H4 (cell line): ENCODE data around the gene NAALADL2. TPM values are rescaled to one million over a fixed set of nuclear protein-coding genes. Genes with fewer than 3 reads are reported as not detected.

Experiments
- DNase-seq: peaks from one replicate; pipeline ENCODE4 v3.0.0-alpha.2; 2015; ENCODE audit warnings: low spot score
- total RNA-seq: library from RNA; depleted of rRNA; stranded (reverse); fragments of >200 nt; shearing (Covaris generic); gene quantifications from 2 replicates; pipeline ENCODE4 v1.2.3, GENCODE V29; 2014

Gene NAALADL2
- total RNA-seq, 1 experiment from 2014 or later = 1.6 TPM

- no peak for DNase-seq
These were observed 803.7 kb downstream of the NAALADL2 start for GRCh38 chr3:175662815-175663214.

GRCh38 chr3:175664911-175665310 is 805.8 kb downstream of the NAALADL2 start:
- DNase-seq = no peak

GRCh38 chr3:175668300-175668699 is 809.2 kb downstream of the NAALADL2 start:
- DNase-seq = no peak

GRCh38 chr3:175670557-175670956 is 811.4 kb downstream of the NAALADL2 start:
- no peak for DNase-seq

- DNase-seq = peak; percentile 28
These were observed 813.1 kb downstream of the NAALADL2 start for GRCh38 chr3:175672119-175672689.

GRCh38 chr3:175679568-175679967 is 820.4 kb downstream of the NAALADL2 start:
- no peak for DNase-seq

- no peak for DNase-seq
These were observed 833.1 kb downstream of the NAALADL2 start for GRCh38 chr3:175692256-175692655.

- DNase-seq = no peak
These were observed 836.1 kb downstream of the NAALADL2 start for GRCh38 chr3:175695251-175695650.

GRCh38 chr3:175702956-175703355 is 843.8 kb downstream of the NAALADL2 start:
- no peak for DNase-seq

- DNase-seq = no peak
These were observed 845.4 kb downstream of the NAALADL2 start for GRCh38 chr3:175704366-175705055.

- DNase-seq = no peak
These were observed 854.1 kb downstream of the NAALADL2 start for GRCh38 chr3:175713268-175713667.

- DNase-seq = no peak
These were observed 857.3 kb downstream of the NAALADL2 start for GRCh38 chr3:175716446-175716845.

- DNase-seq = no peak
These were observed 867.1 kb downstream of the NAALADL2 start for GRCh38 chr3:175726228-175726627.

GRCh38 chr3:175728566-175728965 is 869.4 kb downstream of the NAALADL2 start:
- DNase-seq = no peak

GRCh38 chr3:175729466-175729865 is 870.3 kb downstream of the NAALADL2 start:
- no peak for DNase-seq

- no peak for DNase-seq
These were observed 872.4 kb downstream of the NAALADL2 start for GRCh38 chr3:175731543-175731942.

- no peak for DNase-seq
These were observed 872.9 kb downstream of the NAALADL2 start for GRCh38 chr3:175732017-175732416.

GRCh38 chr3:175735866-175736265 is 876.7 kb downstream of the NAALADL2 start:
- no peak for DNase-seq

GRCh38 chr3:175737646-175738572 is 878.8 kb downstream of the NAALADL2 start:
- DNase-seq = no peak

- DNase-seq = no peak
These were observed 882.8 kb downstream of the NAALADL2 start for GRCh38 chr3:175741951-175742350.

GRCh38 chr3:175743733-175744400 is 884.7 kb downstream of the NAALADL2 start:
- DNase-seq = no peak

GRCh38 chr3:175746308-175746707 is 887.2 kb downstream of the NAALADL2 start:
- DNase-seq = no peak
